ENCODE measurements around the gene SORCS3.

GRCh38 chr10:105197598-105198364 lies 556.7 kb downstream of the SORCS3 start:
- TF ChIP-seq EZH2 (IDR thresholded peaks at IDR 0.05; ENCODE audit: insufficient read depth, low read length): no peak
- no peak for TF ChIP-seq CTCF (IDR thresholded peaks at IDR 0.05; ENCODE audit: insufficient read depth, low read depth, low read length)
